ENCODE measurements around the gene PRRG3. TPM values are rescaled to one million over a fixed set of nuclear protein-coding genes. Genes with fewer than 3 reads are reported as not detected.

The PRRG3 gene
- total and polyA plus RNA-seq, 9 of the 15 experiments (the other 6 are each of a cell fraction or from before 2014, with no cell fraction given) = not detected

- no peak for TF ChIP-seq NR2C2 (CRISPR knock-in tag; IDR thresholded peaks at IDR 0.05)
- no peak for TF ChIP-seq NR2C2 (tag; IDR thresholded peaks at IDR 0.05)
Observed at GRCh38 chrX:151692825-151693224, 2.4 kb upstream of the PRRG3 start (continued).

- POLR2A ChIA-PET = no interaction called here
- intact Hi-C loops (cut with micrococcal nuclease) = no loop called here
- 22% methylated on average over 9 of the region's 12 CpGs for WGBS (ENCODE audit: insufficient coverage, low coverage, missing lambda C conversion rate)
Observed at GRCh38 chrX:151694121-151694520, 1.1 kb upstream of the PRRG3 start.

More at GRCh38 chrX:151694121-151694520, 1.1 kb upstream of the PRRG3 start:
- CTCF ChIA-PET (ENCODE audit: low intra/inter-chr PET ratio) = no interaction called here
- Histone ChIP-seq H3K4me2 (ENCODE audit: insufficient read depth, low read length) (no peak overlapping the region), H3K79me2 (ENCODE audit: control insufficient read depth, insufficient read depth, low read length) (no peaks in the 10 kb centered on the region), H3K27me3 (ENCODE audit: control insufficient read depth in 2 of 2, insufficient read depth in 2 of 2, low read length in 2 of 2) (peaks cover 0 to 33% of the 10 kb centered on the region in 2 experiments; a peak in 3 of 5 replicates), H3K9me3 (replicated peaks; ENCODE audit: control insufficient read depth, insufficient read depth, low read depth, low read length) (no peaks in the 10 kb centered on the region), H3K27ac (ENCODE audit: extremely low read depth, low read depth, low read length) (no peak overlapping the region), H3K36me3 (ENCODE audit: control insufficient read depth, insufficient read depth, low read length) (no peaks in the 10 kb centered on the region), H3K9me1 (ENCODE audit: control insufficient read depth, insufficient read depth, low read length) (no peaks in the 10 kb centered on the region), H3K4me1 (replicated peaks in 1 of 2; ENCODE audit: control insufficient read depth in 2 of 2, insufficient read depth in 2 of 2, low read length in 2 of 2) (no peaks in the 10 kb centered on the region; a peak in 1 of 5 replicates), H2AFZ (ENCODE audit: low read depth, low read length) (no peak overlapping the region), H4K20me1 (replicated peaks; ENCODE audit: control insufficient read depth, insufficient read depth, low read length) (no peaks in the 10 kb centered on the region), H3K9ac (ENCODE audit: insufficient read depth in 1 of 2, low read depth in 2 of 2, low read length in 2 of 2) (no peak overlapping the region), H3K4me3 (no peak overlapping the region)
- BruUV-seq (replicated peaks) = no TSS peak
- DNase-seq (ENCODE audit: extremely low read depth in 1 of 4, low spot score in 3 of 4) (no peak), ATAC-seq (no peak), FAIRE-seq (no peak)
- no peak for TF ChIP-seq ZNF282 (CRISPR knock-in tag; IDR thresholded peaks at IDR 0.05)
- TF ChIP-seq PRDM10 (IDR thresholded peaks at IDR 0.05; ENCODE audit: partially characterized antibody) = no peak
- TF ChIP-seq RBM17 (IDR thresholded peaks at IDR 0.05; ENCODE audit: borderline replicate concordance, low read depth, low read length) = no peak
- TF ChIP-seq ELF4 (CRISPR knock-in tag; IDR thresholded peaks at IDR 0.05) = no peak
- no peak for TF ChIP-seq SNRNP70 (optimal IDR thresholded peaks at IDR 0.05; ENCODE audit: low read depth, low read length)
- no peak for TF ChIP-seq SRSF7 (optimal IDR thresholded peaks at IDR 0.05; ENCODE audit: low read depth, low read length)
- TF ChIP-seq TCF7L2 (IDR thresholded peaks at IDR 0.05; ENCODE audit: low read depth, low read length) = no peak
- in situ Hi-C loops (cut with MboI) = loop anchor here (25.0 kb wide), 1 partner anchor 932 kb away; no protein-coding TSS in a partner anchor

All from K562 (cell line).